ENCODE results near the gene SPATS2. TPM values are rescaled to one million over a fixed set of nuclear protein-coding genes. Genes with fewer than 3 reads are reported as not detected.
"Not testable (repeated sequence)": the region's sequence is repeated elsewhere in the genome, so short reads cannot be mapped to it uniquely, and the experiment has no call there.

SPATS2 gene
- total RNA-seq, 1 experiment from 2014 or later = 56.3 TPM

DNA sequence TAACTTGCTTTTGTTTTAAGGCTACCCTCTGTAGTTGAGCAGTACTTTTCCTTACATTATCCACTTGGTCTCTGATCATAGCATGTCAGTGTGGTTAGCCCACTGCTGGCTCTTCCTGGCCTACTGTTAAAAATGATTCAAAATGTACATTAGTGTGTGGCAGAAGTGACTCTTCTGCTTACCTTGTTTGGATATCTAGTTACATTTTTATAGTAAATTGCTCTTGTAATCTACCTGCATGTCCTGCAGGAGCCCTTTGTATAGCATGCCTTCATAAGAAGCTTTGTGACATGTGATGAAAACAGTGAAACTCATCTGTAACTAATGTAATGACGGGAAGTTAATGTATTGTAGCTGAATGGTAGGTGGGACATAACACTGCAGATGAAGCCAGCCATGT lies 8.1 kb downstream of the SPATS2 start:
- no peaks in the 10 kb centered on the region for H3K4me1 ChIP-seq (ENCODE audit: control insufficient read depth, insufficient read depth, low read length)
- ChIA-PET CTCF (no interaction called here), POLR2A (no interaction called here)
- H3K27ac ChIP-seq (ENCODE audit: low read length) = no peak overlapping the region
- TF ChIP-seq, protein P1, sequence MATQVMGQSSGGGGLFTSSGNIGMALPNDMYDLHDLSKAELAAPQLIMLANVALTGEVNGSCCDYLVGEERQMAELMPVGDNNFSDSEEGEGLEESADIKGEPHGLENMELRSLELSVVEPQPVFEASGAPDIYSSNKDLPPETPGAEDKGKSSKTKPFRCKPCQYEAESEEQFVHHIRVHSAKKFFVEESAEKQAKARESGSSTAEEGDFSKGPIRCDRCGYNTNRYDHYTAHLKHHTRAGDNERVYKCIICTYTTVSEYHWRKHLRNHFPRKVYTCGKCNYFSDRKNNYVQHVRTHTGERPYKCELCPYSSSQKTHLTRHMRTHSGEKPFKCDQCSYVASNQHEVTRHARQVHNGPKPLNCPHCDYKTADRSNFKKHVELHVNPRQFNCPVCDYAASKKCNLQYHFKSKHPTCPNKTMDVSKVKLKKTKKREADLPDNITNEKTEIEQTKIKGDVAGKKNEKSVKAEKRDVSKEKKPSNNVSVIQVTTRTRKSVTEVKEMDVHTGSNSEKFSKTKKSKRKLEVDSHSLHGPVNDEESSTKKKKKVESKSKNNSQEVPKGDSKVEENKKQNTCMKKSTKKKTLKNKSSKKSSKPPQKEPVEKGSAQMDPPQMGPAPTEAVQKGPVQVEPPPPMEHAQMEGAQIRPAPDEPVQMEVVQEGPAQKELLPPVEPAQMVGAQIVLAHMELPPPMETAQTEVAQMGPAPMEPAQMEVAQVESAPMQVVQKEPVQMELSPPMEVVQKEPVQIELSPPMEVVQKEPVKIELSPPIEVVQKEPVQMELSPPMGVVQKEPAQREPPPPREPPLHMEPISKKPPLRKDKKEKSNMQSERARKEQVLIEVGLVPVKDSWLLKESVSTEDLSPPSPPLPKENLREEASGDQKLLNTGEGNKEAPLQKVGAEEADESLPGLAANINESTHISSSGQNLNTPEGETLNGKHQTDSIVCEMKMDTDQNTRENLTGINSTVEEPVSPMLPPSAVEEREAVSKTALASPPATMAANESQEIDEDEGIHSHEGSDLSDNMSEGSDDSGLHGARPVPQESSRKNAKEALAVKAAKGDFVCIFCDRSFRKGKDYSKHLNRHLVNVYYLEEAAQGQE (IDR thresholded peaks at IDR 0.05; ENCODE audit: insufficient read depth in 1 of 2, low read depth in 2 of 2, low read length in 1 of 2) = no peak
- TF ChIP-seq SIN3A (IDR thresholded peaks at IDR 0.05; ENCODE audit: borderline replicate concordance, insufficient read depth, low read depth, low read length) (no peak), POLR2AphosphoS5 (IDR thresholded peaks at IDR 0.05; ENCODE audit: low read depth, low read length) (no peak), TCF7L2 (IDR thresholded peaks at IDR 0.05; ENCODE audit: low read depth, low read length) (no peak)
- TF ChIP-seq, protein P2, sequence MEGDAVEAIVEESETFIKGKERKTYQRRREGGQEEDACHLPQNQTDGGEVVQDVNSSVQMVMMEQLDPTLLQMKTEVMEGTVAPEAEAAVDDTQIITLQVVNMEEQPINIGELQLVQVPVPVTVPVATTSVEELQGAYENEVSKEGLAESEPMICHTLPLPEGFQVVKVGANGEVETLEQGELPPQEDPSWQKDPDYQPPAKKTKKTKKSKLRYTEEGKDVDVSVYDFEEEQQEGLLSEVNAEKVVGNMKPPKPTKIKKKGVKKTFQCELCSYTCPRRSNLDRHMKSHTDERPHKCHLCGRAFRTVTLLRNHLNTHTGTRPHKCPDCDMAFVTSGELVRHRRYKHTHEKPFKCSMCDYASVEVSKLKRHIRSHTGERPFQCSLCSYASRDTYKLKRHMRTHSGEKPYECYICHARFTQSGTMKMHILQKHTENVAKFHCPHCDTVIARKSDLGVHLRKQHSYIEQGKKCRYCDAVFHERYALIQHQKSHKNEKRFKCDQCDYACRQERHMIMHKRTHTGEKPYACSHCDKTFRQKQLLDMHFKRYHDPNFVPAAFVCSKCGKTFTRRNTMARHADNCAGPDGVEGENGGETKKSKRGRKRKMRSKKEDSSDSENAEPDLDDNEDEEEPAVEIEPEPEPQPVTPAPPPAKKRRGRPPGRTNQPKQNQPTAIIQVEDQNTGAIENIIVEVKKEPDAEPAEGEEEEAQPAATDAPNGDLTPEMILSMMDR (IDR thresholded peaks at IDR 0.05) = no peak
- no peak overlapping the region for H3K4me3 ChIP-seq (ENCODE audit: low read depth in 2 of 2, low read length in 2 of 2)
- no peaks in the 10 kb centered on the region for H3K36me3 ChIP-seq (ENCODE audit: control insufficient read depth, insufficient read depth, low read length)
- intact Hi-C loops (cut with micrococcal nuclease; ENCODE audit: unreplicated experiment) (no loop called here), in situ Hi-C loops (cut with HindIII; ENCODE audit: low pct_unique_long_range_greater_than_20kb, low sequenced_read_pairs) (no loop called here)
- TSS peak; percentile 34 for BruUV-seq (replicated peaks)
- no peaks in the 10 kb centered on the region for H3K9me3 ChIP-seq (ENCODE audit: control insufficient read depth, insufficient read depth, low read depth, low read length)
- DNase-seq (ENCODE audit: low read depth, low spot score) (no peak), ATAC-seq (no peak; the same call in 1 of the 2 replicates)
- no peaks in the 10 kb centered on the region for H3K27me3 ChIP-seq (ENCODE audit: control insufficient read depth, insufficient read depth, low read length)

DNA sequence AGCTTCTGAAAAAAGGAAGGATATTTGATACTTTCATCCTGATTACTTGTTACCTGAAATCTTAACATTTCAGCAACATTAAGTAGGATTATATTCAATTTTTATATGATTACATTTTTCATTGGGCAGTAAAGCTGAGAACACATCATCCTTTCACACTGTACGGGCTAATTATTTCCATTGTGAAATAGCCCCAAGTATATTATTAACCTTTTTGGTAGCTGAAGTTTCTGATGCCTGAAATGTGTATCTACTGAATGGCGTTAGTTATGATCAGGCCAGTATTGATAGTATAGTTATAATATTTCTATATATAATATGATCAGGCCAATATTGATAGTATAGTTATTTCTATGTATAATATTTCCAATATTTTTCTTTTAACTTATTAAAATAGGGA lies 10.1 kb downstream of the SPATS2 start:
- intact Hi-C loops (cut with micrococcal nuclease; ENCODE audit: unreplicated experiment) (no loop called here), in situ Hi-C loops (cut with HindIII; ENCODE audit: low pct_unique_long_range_greater_than_20kb, low sequenced_read_pairs) (no loop called here)
- H3K4me3 ChIP-seq (ENCODE audit: low read depth in 2 of 2, low read length in 2 of 2) = no peak overlapping the region
- CTCF ChIA-PET = interaction anchor here (0.5 to 0.6 kb wide), 2 partner anchors 11 to 139 kb away, joined by 3 read pairs; no protein-coding TSS in a partner anchor
- ATAC-seq (no peak), DNase-seq (ENCODE audit: low read depth, low spot score) (no peak)
- H3K27me3 ChIP-seq (ENCODE audit: control insufficient read depth, insufficient read depth, low read length) = no peaks in the 10 kb centered on the region
- POLR2A ChIA-PET = no interaction called here
- no peaks in the 10 kb centered on the region for H3K9me3 ChIP-seq (ENCODE audit: control insufficient read depth, insufficient read depth, low read depth, low read length)
- H3K27ac ChIP-seq (ENCODE audit: low read length) = no peak overlapping the region
- TF ChIP-seq, protein P1 (IDR thresholded peaks at IDR 0.05; ENCODE audit: insufficient read depth in 1 of 2, low read depth in 2 of 2, low read length in 1 of 2) = no peak
- TF ChIP-seq, protein P2 (IDR thresholded peaks at IDR 0.05) = no peak
- TF ChIP-seq TCF7L2 (IDR thresholded peaks at IDR 0.05; ENCODE audit: low read depth, low read length) (no peak), SIN3A (IDR thresholded peaks at IDR 0.05; ENCODE audit: borderline replicate concordance, insufficient read depth, low read depth, low read length) (no peak), POLR2AphosphoS5 (IDR thresholded peaks at IDR 0.05; ENCODE audit: low read depth, low read length) (no peak)
- TSS peak; percentile 24 for BruUV-seq (replicated peaks)
- H3K4me1 ChIP-seq (ENCODE audit: control insufficient read depth, insufficient read depth, low read length) = no peaks in the 10 kb centered on the region
- H3K36me3 ChIP-seq (ENCODE audit: control insufficient read depth, insufficient read depth, low read length) = no peaks in the 10 kb centered on the region

DNA sequence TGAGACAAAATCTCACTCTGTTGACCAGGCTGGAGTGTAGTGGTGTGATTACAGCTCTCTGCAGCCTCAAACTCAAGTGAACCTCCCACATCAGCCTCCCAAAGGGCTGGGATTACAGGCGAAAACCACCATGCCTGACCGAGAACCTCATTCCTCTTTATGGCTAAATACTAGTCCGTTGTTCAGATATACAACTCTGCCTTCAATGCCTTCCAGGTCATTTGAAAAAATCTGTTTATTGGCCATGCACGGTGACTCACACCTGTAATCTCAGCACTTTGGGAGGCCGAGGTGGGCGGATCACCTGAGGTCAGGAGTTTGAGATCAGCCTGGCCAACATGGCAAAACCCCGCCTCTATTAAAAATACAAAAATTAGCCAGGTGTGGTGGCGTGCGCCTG lies 12.9 kb downstream of the SPATS2 start:
- POLR2A ChIA-PET; CTCF ChIA-PET; BruUV-seq (replicated peaks); H3K4me3 ChIP-seq (ENCODE audit: low read depth in 2 of 2, low read length in 2 of 2); H3K36me3 ChIP-seq (ENCODE audit: control insufficient read depth, insufficient read depth, low read length); in situ Hi-C loops (cut with HindIII; ENCODE audit: low pct_unique_long_range_greater_than_20kb, low sequenced_read_pairs); H3K4me1 ChIP-seq (ENCODE audit: control insufficient read depth, insufficient read depth, low read length); H3K27ac ChIP-seq (ENCODE audit: low read length); intact Hi-C loops (cut with micrococcal nuclease; ENCODE audit: unreplicated experiment); H3K9me3 ChIP-seq (ENCODE audit: control insufficient read depth, insufficient read depth, low read depth, low read length); DNase-seq (ENCODE audit: low read depth, low spot score); H3K27me3 ChIP-seq (ENCODE audit: control insufficient read depth, insufficient read depth, low read length); ATAC-seq: not testable (repeated sequence)

All from Panc1 (cell line).